Gastrocnemius medialis (tissue), 4 donors: Measurements from ENCODE around the gene WNT10A. TPM values are rescaled to one million over a fixed set of nuclear protein-coding genes. Genes with fewer than 3 reads are reported as not detected.
A peak's percentile ranks its signal among the peaks of the same experiment; 100 is the strongest.

Source experiments
- ATAC-seq, 2 donors: fragments of 150-250 bp; one replicate each; pipeline ENCODE4 v1.9.1; 2016
- DNase-seq, 2 donors: peaks; one replicate each; pipeline ENCODE4 v3.0.0-alpha.2; 2019
- H3K27ac ChIP-seq, 4 donors: fragments of 200-600 bp; sonication (generic); 1 replicate in 1 of 4; 2 replicates in 3 of 4; pipeline ENCODE4 v1.5.1; 2016 to 2018; ENCODE audit warnings: mild to moderate bottlenecking in 2 of 4, moderate library complexity in 1 of 4
- H3K27me3 ChIP-seq, 3 donors: fragments of 200-600 bp; sonication (generic) in 2 of 3; 1 replicate in 1 of 3; 2 replicates in 2 of 3; pipeline versions ENCODE4 v1.5.1 to v1.6.0; 2016 to 2019; ENCODE audit warnings: mild to moderate bottlenecking in 1 of 3, moderate library complexity in 1 of 3
- H3K36me3 ChIP-seq, 2 donors: fragments of 200-600 bp; sonication (generic) in 1 of 2; one replicate each; pipeline ENCODE4 v1.5.1; 2017 to 2018
- H3K4me1 ChIP-seq, 2 donors: fragments of 200-600 bp; sonication (generic) in 1 of 2; one replicate each; pipeline ENCODE4 v1.5.1; 2016 to 2017; ENCODE audit warnings: mild to moderate bottlenecking in 2 of 2
- H3K4me3 ChIP-seq, 4 donors: fragments of 200-600 bp; sonication (generic) in 3 of 4; 1 replicate in 1 of 4; 2 replicates in 3 of 4; pipeline ENCODE4 v1.5.1; 2016 to 2019; ENCODE audit warnings: mild to moderate bottlenecking in 2 of 4
- H3K9me3 ChIP-seq, 3 donors: fragments of 200-600 bp; sonication (generic) in 2 of 3; 1 replicate in 1 of 3; 2 replicates in 2 of 3; pipeline ENCODE4 v1.5.1; 2016 to 2019
- POLR2A ChIP-seq, 2 donors: fragments of 450-650 bp; IDR thresholded peaks; one replicate each; pipeline ENCODE4 v1.6.1; 2017; ENCODE audit warnings: antibody characterized with exemption in 2 of 2, mild to moderate bottlenecking in 2 of 2, moderate library complexity in 2 of 2
- in situ Hi-C, 4 donors: fragments of 200-750 bp; cut with MboI; loops; one replicate each; pipeline versions ENCODE4 v1.15.0 to v1.8.0; 2017; ENCODE audit warnings: low sequenced_read_pairs in 4 of 4
- intact Hi-C: fragments of 100-400 bp; cut with DNase I; formaldehyde crosslinking; loops from one replicate; pipeline ENCODE4 v1.15.1; 2023; ENCODE audit warnings: low total_unique reads
- total RNA-seq, 4 donors: library from RNA; depleted of rRNA; stranded (reverse); fragments of >200 nt; gene quantifications; one replicate each; pipeline versions ENCODE4 v1.1.0 to v1.2.3, GENCODE V29; 2016
- TF ChIP-seq, protein P1 (sequence below), 5 experiments: fragments of 450-650 bp in 3 of 5; fragments of 200-600 bp in 2 of 5; sonication (generic) in 2 of 5; IDR thresholded peaks in 4 of 5; conservative IDR thresholded peaks in 1 of 5; 1 replicate in 4 of 5; 2 replicates in 1 of 5; pipeline ENCODE4 v1.5.1; 2016 to 2019; ENCODE audit warnings: antibody characterized with exemption in 5 of 5, mild to moderate bottlenecking in 3 of 5, moderate library complexity in 3 of 5

The WNT10A gene
- total RNA-seq, 4 donors from 2014 or later = not detected

DNA sequence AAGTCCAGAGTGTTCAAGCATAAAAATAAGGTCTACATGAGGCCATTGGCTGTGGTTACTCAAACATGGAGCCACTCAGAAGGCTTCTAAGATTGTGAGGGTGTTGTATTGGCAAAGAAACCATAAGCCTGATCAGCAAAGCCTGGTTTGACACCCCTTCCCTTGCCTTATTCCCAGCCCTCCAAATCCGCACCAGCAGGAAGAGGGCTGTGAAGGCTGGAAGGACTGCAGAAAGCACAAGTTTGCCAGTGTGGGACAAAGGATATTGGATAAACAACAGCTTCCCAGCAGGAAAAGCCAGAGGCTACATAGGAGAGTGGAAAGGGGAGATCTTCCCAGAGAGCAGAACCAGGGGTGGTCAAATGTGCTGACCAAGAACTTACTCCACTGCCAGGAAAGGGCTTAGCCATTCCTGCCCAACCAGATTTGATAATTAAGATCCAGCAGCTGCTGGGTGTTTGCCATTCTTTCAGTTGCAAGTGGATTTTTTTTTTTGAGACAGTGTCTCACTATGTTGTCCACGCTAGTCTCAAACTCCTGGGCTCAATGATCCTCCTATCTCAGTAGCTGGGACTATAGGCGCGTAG lies 47.5 kb upstream of the WNT10A start:
- no peaks in the 10 kb centered on the region for H3K27me3 ChIP-seq
- H3K9me3 ChIP-seq = peaks cover 0 to 4% (median 0%) of the 10 kb centered on the region in 3 donors
- H3K4me3 ChIP-seq = no peak overlapping the region
- H3K27ac ChIP-seq = peak overlapping the region; percentile 95
- DNase-seq = no peak
- intact Hi-C loops (loop anchor here (2.0 to 10.0 kb wide), 4 partner anchors 176 to 544 kb away; partner anchors contain the start of genes BCS1L, CTDSP1 and ZNF142), in situ Hi-C loops (loop anchor here in 1 of 4 donors (10.0 kb wide), 1 partner anchor 48 kb away; the partner anchor contains the start of gene CYP27A1)
- TF ChIP-seq POLR2A (IDR thresholded peaks at IDR 0.05) = no peak
- TF ChIP-seq, protein P1, sequence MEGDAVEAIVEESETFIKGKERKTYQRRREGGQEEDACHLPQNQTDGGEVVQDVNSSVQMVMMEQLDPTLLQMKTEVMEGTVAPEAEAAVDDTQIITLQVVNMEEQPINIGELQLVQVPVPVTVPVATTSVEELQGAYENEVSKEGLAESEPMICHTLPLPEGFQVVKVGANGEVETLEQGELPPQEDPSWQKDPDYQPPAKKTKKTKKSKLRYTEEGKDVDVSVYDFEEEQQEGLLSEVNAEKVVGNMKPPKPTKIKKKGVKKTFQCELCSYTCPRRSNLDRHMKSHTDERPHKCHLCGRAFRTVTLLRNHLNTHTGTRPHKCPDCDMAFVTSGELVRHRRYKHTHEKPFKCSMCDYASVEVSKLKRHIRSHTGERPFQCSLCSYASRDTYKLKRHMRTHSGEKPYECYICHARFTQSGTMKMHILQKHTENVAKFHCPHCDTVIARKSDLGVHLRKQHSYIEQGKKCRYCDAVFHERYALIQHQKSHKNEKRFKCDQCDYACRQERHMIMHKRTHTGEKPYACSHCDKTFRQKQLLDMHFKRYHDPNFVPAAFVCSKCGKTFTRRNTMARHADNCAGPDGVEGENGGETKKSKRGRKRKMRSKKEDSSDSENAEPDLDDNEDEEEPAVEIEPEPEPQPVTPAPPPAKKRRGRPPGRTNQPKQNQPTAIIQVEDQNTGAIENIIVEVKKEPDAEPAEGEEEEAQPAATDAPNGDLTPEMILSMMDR (IDR thresholded peaks at IDR 0.05 in 4 of 5, conservative IDR thresholded peaks at IDR 0.05 in 1 of 5) = no peak
- H3K4me1 ChIP-seq = peaks cover 61 to 65% of the 10 kb centered on the region in 2 donors
- no peaks in the 10 kb centered on the region for H3K36me3 ChIP-seq
- no peak for ATAC-seq

DNA sequence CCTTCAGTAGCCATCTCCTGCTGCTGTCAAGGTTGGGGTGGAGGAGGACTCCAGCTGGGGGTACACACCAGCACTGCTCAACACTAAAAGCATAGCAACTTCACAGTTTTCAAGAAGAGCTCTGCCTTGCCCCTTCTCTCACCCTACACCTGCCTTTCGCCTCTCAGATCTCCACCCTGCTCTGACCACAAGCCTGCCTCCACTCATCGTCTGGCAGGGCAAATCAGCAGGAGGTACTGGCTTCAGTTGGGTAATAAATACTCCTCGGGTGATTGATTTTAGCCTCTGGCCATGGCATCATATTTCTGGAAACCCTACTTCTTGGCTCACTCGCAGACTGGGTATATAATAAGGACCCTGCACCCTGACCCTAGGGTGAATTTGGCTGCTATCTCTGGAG lies 46.0 kb upstream of the WNT10A start:
- Histone ChIP-seq H3K27ac (peak overlapping the region; percentile 53 to 95 (median 95)), H3K4me1 (peaks cover 46 to 53% of the 10 kb centered on the region in 2 donors), H3K36me3 (no peaks in the 10 kb centered on the region), H3K4me3 (no peak overlapping the region), H3K9me3 (peaks cover 0 to 4% (median 0%) of the 10 kb centered on the region in 3 donors), H3K27me3 (no peaks in the 10 kb centered on the region)
- DNase-seq (no peak), ATAC-seq (no peak)
- intact Hi-C loops (loop anchor here (5.0 to 10.0 kb wide), 3 partner anchors 177 to 440 kb away; partner anchors contain the start of genes BCS1L, CTDSP1 and ZNF142), in situ Hi-C loops (loop anchor here in 1 of 4 donors (10.0 kb wide), 1 partner anchor 50 kb away; the partner anchor contains the start of gene CYP27A1)
- no peak for TF ChIP-seq POLR2A (IDR thresholded peaks at IDR 0.05)
- TF ChIP-seq, protein P1 (IDR thresholded peaks at IDR 0.05 in 4 of 5, conservative IDR thresholded peaks at IDR 0.05 in 1 of 5) = no peak

DNA sequence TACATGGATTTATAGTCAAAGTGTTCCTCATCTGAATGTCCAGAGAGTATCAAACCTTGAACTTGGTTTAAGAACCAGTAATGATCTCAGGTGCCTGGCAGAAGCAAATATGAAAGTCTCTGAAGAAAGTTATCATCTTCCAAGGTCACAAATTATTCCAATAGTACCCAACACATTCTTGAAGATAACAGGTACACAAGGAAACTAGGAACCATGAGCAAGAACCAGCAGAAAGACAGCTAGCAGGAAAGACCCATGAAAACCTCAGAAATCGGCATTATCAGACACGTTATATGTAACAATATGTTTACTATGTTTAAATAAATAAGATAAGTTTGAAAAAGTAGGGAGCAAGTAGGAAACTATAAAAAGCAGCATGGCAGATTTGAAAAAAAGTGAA lies 43.2 kb upstream of the WNT10A start:
- Histone ChIP-seq H3K36me3 (no peaks in the 10 kb centered on the region), H3K27me3 (no peaks in the 10 kb centered on the region), H3K4me3 (no peak overlapping the region), H3K27ac (no peak overlapping the region), H3K4me1 (peaks cover 19 to 26% of the 10 kb centered on the region in 2 donors), H3K9me3 (peaks cover 0 to 4% (median 0%) of the 10 kb centered on the region in 3 donors)
- in situ Hi-C loops = loop anchor here in 1 of 4 donors (10.0 kb wide), 1 partner anchor 53 kb away; the partner anchor contains the start of gene CYP27A1
- ATAC-seq (no peak), DNase-seq (no peak)
- intact Hi-C loops = loop anchor here (10.0 kb wide), 2 partner anchors 263 to 443 kb away; partner anchors contain the start of gene CTDSP1
- no peak for TF ChIP-seq POLR2A (IDR thresholded peaks at IDR 0.05)
- TF ChIP-seq, protein P1 (IDR thresholded peaks at IDR 0.05 in 4 of 5, conservative IDR thresholded peaks at IDR 0.05 in 1 of 5) = no peak

DNA sequence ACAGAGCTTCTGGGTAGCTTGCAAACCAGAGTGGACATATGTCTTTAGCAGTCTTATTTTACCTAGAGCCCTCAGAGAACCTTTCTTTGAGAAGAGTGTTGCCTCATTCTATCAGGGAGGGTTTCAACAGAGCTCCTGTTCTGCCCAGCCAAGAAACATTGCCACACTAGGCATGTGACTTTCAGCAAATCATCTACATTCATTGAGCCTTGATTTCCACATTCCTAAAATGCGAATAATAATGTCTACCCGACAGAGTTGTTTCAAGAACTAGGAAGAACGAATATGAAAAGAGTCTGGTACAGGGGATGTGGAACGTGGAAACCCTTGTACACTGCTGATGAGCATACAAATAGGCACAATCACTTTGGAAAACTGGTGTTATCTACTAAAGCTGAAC lies 41.2 kb upstream of the WNT10A start:
- H3K4me3 ChIP-seq = no peak overlapping the region
- DNase-seq (peak in 1 of 2 donors; percentile 68), ATAC-seq (peak; percentile 83 to 97)
- H3K4me1 ChIP-seq = peaks cover 1 to 7% of the 10 kb centered on the region in 2 donors
- no peaks in the 10 kb centered on the region for H3K27me3 ChIP-seq
- H3K36me3 ChIP-seq = no peaks in the 10 kb centered on the region
- intact Hi-C loops = loop anchor here (10.0 kb wide), 2 partner anchors 265 to 445 kb away; partner anchors contain the start of gene CTDSP1
- in situ Hi-C loops = loop anchor here in 1 of 4 donors (10.0 kb wide), 1 partner anchor 55 kb away; the partner anchor contains the start of gene CYP27A1
- H3K9me3 ChIP-seq = peaks cover 0 to 4% (median 0%) of the 10 kb centered on the region in 3 donors
- peak overlapping the region; percentile 41 to 77 (median 71) for H3K27ac ChIP-seq
- TF ChIP-seq, protein P1 (IDR thresholded peaks at IDR 0.05 in 4 of 5, conservative IDR thresholded peaks at IDR 0.05 in 1 of 5) = no peak
- no peak for TF ChIP-seq POLR2A (IDR thresholded peaks at IDR 0.05)
